Measurements from ENCODE around the gene ZNF431. TPM values are rescaled to one million over a fixed set of nuclear protein-coding genes. Genes with fewer than 3 reads are reported as not detected.
A peak's percentile ranks its signal among the peaks of the same experiment; 100 is the strongest.
"Not testable (repeated sequence)": the region's sequence is repeated elsewhere in the genome, so short reads cannot be mapped to it uniquely, and the experiment has no call there.

The ZNF431 gene
- total and polyA plus RNA-seq, 9 donors = 11.7 to 52.2 (median 30.5) TPM

- no peak overlapping the region for H3K27ac ChIP-seq
- H3K9me3 ChIP-seq = no peaks in the 10 kb centered on the region
- WGBS, 3 donors = 81 to 85% (median 83%) methylated on average over 8 of the region's 8 CpGs
- DNase-seq = no peak
- intact Hi-C loops (cut with DNase I) = no loop called here
- no peaks in the 10 kb centered on the region for H3K27me3 ChIP-seq
- no peaks in the 10 kb centered on the region for H3K4me1 ChIP-seq (ENCODE audit: insufficient read depth)
- no peaks in the 10 kb centered on the region for H3K36me3 ChIP-seq
- no peak for TF ChIP-seq CTCF (IDR thresholded peaks at IDR 0.05)
- TF ChIP-seq EP300 (IDR thresholded peaks at IDR 0.05) = no peak
- TF ChIP-seq POLR2A (IDR thresholded peaks at IDR 0.05) = no peak
- no peak overlapping the region for H3K4me3 ChIP-seq
Observed at GRCh38 chr19:21135433-21135832, 6.4 kb upstream of the ZNF431 start.

GRCh38 chr19:21138130-21138529 lies 3.7 kb upstream of the ZNF431 start:
- H3K36me3 ChIP-seq = no peaks in the 10 kb centered on the region
- H3K9me3 ChIP-seq = no peaks in the 10 kb centered on the region
- no peaks in the 10 kb centered on the region for H3K4me1 ChIP-seq (ENCODE audit: insufficient read depth)
- TF ChIP-seq POLR2A (IDR thresholded peaks at IDR 0.05) (no peak), EP300 (IDR thresholded peaks at IDR 0.05) (no peak), CTCF (IDR thresholded peaks at IDR 0.05) (no peak)
- intact Hi-C loops (cut with DNase I) = no loop called here
- no peak for DNase-seq
- H3K27ac ChIP-seq = no peak overlapping the region
- no peaks in the 10 kb centered on the region for H3K27me3 ChIP-seq
- no peak overlapping the region for H3K4me3 ChIP-seq

GRCh38 chr19:21141006-21141405 lies 834 bp upstream of the ZNF431 start:
- H3K9me3 ChIP-seq; DNase-seq; H3K36me3 ChIP-seq; intact Hi-C loops (cut with DNase I); H3K4me1 ChIP-seq (ENCODE audit: insufficient read depth); H3K27me3 ChIP-seq; H3K4me3 ChIP-seq; H3K27ac ChIP-seq: not testable (repeated sequence)
- WGBS, 3 donors = 59 to 77% (median 67%) methylated on average over 1 of the region's 1 CpG

DNA sequence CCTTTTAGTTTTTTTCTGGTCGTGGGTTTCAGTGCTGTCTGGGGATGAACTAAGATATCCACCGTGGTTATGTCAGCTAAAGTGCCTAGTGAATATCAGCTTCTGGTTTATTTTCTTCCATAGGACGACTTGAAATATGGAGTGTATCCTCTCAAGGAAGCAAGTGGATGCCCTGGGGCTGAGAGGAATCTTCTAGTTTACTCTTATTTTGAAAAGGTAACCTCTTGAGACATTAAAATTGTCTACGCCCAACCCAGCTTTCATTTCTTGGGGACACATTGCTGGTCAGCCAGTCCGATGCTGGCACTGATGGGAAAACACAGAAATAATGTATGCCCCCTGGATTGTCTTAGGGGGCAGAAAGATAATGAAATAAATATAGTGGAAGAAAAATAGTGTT lies 1.6 kb downstream of the ZNF431 start:
- intact Hi-C loops (cut with DNase I) = no loop called here
- WGBS, 3 donors = 44 to 76% (median 56%) methylated on average over 5 of the region's 5 CpGs
- Histone ChIP-seq H3K36me3 (no peaks in the 10 kb centered on the region), H3K27me3 (no peaks in the 10 kb centered on the region), H3K9me3 (no peaks in the 10 kb centered on the region), H3K4me3 (peak overlapping the region; percentile 75), H3K27ac (peak overlapping the region in 1 of 2 donors; percentile 55), H3K4me1 (ENCODE audit: insufficient read depth) (peaks cover 7% of the 10 kb centered on the region)
- DNase-seq = no peak
- TF ChIP-seq CTCF (IDR thresholded peaks at IDR 0.05) = no peak
- TF ChIP-seq POLR2A (IDR thresholded peaks at IDR 0.05) = no peak
- no peak for TF ChIP-seq EP300 (IDR thresholded peaks at IDR 0.05)

GRCh38 chr19:21143854-21144253 lies 2.0 kb downstream of the ZNF431 start:
- WGBS, 3 donors = 87 to 94% (median 91%) methylated on average over 1 of the region's 1 CpG
- no peak overlapping the region for H3K4me3 ChIP-seq
- H3K27ac ChIP-seq = no peak overlapping the region
- TF ChIP-seq CTCF (IDR thresholded peaks at IDR 0.05) = no peak
- no peak for TF ChIP-seq EP300 (IDR thresholded peaks at IDR 0.05)
- no peak for TF ChIP-seq POLR2A (IDR thresholded peaks at IDR 0.05)
- H3K4me1 ChIP-seq (ENCODE audit: insufficient read depth) = peaks cover 7% of the 10 kb centered on the region
- no peaks in the 10 kb centered on the region for H3K9me3 ChIP-seq
- DNase-seq = no peak
- H3K27me3 ChIP-seq = no peaks in the 10 kb centered on the region
- intact Hi-C loops (cut with DNase I) = no loop called here
- no peaks in the 10 kb centered on the region for H3K36me3 ChIP-seq
